SIG-M5 (cell line): Measurements from ENCODE around the gene RGMB.

Experiments used
- DNase-seq: peaks from one replicate; lab custom pipeline; 2025; lab: John Stamatoyannopoulos, UW

RGMB gene

DNA sequence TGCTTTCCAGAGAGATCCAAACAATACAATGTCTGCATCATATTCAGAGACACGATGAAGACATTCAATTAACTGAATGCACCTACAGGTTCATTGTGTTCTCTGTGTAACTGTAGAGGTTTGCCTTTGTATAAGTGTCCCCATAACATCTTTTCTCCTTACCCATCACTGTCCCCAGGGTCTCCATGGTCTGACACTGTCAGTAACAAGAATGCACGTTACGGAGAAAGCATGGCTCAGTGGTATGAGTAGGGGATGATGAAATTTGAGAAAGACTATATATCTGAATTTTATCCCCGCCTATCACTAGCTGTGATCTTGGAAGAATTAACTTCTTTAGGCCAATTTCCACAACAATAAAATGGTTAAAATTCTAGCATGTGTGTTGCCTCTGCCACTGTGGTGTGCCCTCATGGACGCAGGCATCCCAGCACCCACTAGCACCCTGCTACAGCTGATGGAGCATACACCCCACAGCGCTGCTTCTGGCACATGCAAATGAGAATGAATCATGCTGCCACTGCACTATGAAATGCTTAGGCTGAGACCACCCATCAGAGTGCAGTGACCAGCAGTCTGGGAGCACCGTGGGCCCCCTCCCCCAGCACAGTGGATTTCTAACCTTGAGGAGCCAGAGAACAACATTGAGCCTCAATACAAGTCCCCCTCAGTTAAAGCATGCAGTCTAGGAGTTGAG is 54.3 kb downstream of the RGMB start:
- DNase-seq: no peak

DNA sequence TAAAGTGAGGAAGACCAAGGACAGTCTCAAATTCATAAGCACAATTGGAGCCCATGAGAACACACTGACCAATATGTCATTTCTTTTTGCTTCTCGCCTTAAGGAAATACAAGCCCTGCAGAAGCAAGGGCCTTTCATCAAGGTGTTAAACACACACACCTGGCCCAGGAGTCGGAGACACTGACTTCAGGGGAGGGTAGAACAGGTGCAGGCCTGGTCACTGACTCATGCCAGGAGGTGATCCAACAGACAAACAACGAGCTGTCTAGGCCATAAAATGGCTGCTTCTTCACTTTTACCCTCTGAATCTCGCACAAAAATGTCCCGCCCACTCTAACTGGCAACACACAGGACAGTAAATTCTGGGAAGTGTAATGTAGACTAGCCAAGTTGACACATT is 62.7 kb downstream of the RGMB start:
- no peak for DNase-seq

DNA sequence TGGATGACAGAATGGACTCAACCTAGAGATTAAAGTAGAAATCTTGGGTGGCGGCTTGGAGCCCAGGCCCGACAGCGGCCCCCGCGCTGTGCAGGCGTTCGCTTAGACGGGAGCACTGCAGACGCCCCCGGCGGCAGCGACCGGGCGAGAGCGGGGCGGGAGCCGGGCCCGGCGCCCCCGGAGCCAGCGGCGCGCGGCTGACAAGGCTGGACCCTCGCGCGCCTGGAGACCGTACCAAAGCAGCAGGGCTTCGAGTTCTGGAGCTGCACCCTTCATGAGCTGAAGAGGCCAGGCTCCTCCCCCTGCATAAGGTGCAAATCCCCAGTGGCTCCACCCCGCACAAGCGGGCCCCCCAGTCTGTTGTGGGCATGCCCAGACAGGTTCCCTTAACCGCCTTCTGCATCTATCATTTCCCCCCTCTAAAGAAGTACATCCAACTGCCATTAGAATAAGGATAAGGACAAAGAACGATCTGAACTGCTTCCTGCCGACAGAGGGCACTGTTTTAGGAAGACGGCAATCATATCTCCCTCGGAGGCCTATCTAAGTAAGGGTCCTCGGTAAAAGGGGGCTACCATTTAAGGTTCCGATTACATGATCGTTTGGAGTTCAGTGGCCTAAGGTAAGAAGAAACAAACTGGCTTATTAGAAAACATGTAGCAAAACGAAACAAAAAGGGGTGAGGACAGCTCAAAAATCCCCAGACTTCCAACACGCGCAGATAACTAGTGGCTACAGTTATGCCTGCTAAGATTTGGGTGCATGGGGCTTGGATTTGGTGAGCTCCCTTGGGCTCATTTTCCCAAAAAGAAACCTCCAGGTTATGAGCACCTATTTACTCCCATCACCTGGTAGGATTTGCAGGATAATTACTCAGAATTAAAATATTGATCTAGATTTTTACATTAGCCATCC is 66.3 kb downstream of the RGMB start:
- no peak for DNase-seq

DNA sequence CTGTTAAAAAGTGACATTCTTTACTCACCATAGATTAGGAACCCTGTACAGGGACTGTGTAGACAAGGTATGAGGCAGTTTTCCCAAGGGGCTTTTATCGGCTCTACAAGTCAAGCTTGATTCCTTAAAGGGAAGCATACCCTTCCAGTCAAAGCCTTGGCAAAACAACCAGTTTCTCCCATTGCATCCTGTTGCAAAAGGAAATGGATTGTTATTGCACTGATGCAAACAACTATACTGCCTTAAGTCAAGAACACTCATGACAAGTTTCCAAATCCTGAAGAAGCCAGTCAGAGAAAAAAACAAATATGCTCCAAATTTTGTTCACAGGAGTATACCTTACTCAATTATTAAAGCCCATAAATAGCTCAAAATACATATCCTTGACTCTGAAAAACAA is 67.5 kb downstream of the RGMB start:
- DNase-seq: no peak

- no peak for DNase-seq
Measured at GRCh38 chr5:98843481-98843880, 70.0 kb downstream of the RGMB start.

GRCh38 chr5:98844865-98845264 is 71.4 kb downstream of the RGMB start:
- DNase-seq: no peak

DNA sequence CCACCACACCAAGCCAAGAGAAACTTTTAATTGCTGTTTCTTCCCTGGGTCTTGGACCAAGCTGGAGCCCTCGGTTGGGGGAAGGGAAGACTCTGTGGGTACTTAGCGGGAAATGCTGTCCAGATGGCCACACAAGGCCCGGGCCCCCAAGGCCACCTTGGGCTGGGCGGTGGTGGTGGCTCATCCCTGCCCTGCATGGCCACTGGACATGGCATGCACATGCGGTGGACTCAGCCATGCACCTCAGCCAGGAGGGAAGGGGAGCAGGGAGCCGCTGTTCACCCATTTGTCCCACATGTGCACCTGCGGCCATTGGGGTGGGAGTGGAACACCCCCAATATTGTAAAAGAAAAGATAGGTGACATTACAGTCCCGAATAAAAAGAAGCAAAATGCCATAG is 72.4 kb downstream of the RGMB start:
- DNase-seq: no peak
